A549 (cell line): ENCODE results near the gene RAB3C.
"Not testable (repeated sequence)": the region's sequence is repeated elsewhere in the genome, so short reads cannot be mapped to it uniquely, and the experiment has no call there.

ENCODE experiments used
- ATOH8 ChIP-seq: fragments of 250-450 bp; sonication (Bioruptor Pico); IDR thresholded peaks from 2 replicates; pipeline ENCODE4 v1.5.0; 2020; ENCODE audit warnings: low read depth, mild to moderate bottlenecking, moderate library complexity
- BCL3 ChIP-seq: fragments of >200 bp; sonication (Bioruptor Twin); formaldehyde crosslinking; IDR thresholded peaks from 3 replicates; pipeline ENCODE4 v1.6.1; 2016
- CEBPB ChIP-seq, 2 experiments: fragments of >200 bp in 1 of 2; sonication (Bioruptor Twin) in 1 of 2; formaldehyde crosslinking in 1 of 2; IDR thresholded peaks; 2 replicates each; pipeline ENCODE4 v1.6.1; 2012 to 2016
- CTCF ChIP-seq: fragments of >200 bp; sonication (Bioruptor Twin); formaldehyde crosslinking; IDR thresholded peaks from 3 replicates; pipeline ENCODE4 v1.5.1; 2016
- HMGXB4 ChIP-seq: fragments of 250-450 bp; sonication (Bioruptor Pico); IDR thresholded peaks from 2 replicates; pipeline ENCODE4 v1.5.0; 2021; ENCODE audit warnings: mild to moderate bottlenecking, moderate library complexity, borderline replicate concordance
- PBX3 ChIP-seq: IDR thresholded peaks from 2 replicates; pipeline ENCODE4 v1.6.1; 2012
- POLR2A ChIP-seq: IDR thresholded peaks from 2 replicates; pipeline ENCODE4 v1.6.1; 2012; ENCODE audit warnings: mild to moderate bottlenecking, low read length
- RNF2 ChIP-seq: fragments of 200-600 bp; sonication (generic); IDR thresholded peaks from 2 replicates; pipeline ENCODE4 v1.6.1; 2016; ENCODE audit warnings: low read depth, mild to moderate bottlenecking, antibody characterized with exemption, moderate library complexity, borderline replicate concordance
- USF2 ChIP-seq: fragments of 450-650 bp; IDR thresholded peaks from 2 replicates; pipeline ENCODE4 v1.6.1; 2014; ENCODE audit warnings: antibody characterized with exemption

- not testable (repeated sequence) for TF ChIP-seq CTCF; POLR2A; CEBPB (IDR thresholded peaks at IDR 0.05); HMGXB4 (CRISPR knock-in tag); ATOH8 (CRISPR knock-in tag); USF2; RNF2; PBX3; BCL3
Observed at GRCh38 chr5:58572973-58573372, 9.9 kb upstream of the RAB3C start.
